Mammary epithelial cell (primary cell): Measurements from ENCODE around the gene CALHM2.

Experiments used
- EZH2 ChIP-seq: IDR thresholded peaks from 2 replicates; pipeline ENCODE4 v1.6.1; 2012; ENCODE audit warnings: low read length, inconsistent platforms, borderline replicate concordance
- TF ChIP-seq, protein P1 (sequence below), 2 donors: IDR thresholded peaks in 1 of 2; conservative IDR thresholded peaks in 1 of 2; 2 replicates each; pipeline ENCODE4 v1.5.1; 2011 to 2012; ENCODE audit warnings: inconsistent platforms in 2 of 2, low read length in 2 of 2, mild to moderate bottlenecking in 2 of 2, control low read depth in 1 of 2, low read depth in 1 of 2; ENCODE audit not compliant: insufficient read depth in 1 of 2; ENCODE audit errors: extremely low read depth in 1 of 2

DNA sequence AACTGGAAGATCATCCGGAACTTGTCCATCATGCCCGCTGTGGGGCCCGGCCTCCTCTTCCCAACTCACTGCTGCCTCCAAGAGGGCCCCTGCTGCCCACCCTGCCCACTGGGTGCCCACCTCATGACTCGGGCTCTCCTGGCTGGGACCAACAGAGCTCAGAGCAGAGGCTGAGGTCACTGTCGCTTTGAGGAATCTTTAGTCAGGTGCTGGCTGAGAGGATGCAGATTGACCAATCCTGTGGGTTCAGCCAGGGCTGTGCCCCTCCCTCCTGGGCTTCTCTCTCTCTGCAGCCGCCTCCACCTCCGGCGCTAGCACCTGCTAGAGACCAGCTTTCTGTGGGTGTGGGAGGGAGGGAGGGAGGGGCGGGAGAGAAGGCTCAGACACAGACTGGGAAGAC lies 6.5 kb upstream of the CALHM2 start, which contains the start of gene CALHM1:
- TF ChIP-seq, protein P1, sequence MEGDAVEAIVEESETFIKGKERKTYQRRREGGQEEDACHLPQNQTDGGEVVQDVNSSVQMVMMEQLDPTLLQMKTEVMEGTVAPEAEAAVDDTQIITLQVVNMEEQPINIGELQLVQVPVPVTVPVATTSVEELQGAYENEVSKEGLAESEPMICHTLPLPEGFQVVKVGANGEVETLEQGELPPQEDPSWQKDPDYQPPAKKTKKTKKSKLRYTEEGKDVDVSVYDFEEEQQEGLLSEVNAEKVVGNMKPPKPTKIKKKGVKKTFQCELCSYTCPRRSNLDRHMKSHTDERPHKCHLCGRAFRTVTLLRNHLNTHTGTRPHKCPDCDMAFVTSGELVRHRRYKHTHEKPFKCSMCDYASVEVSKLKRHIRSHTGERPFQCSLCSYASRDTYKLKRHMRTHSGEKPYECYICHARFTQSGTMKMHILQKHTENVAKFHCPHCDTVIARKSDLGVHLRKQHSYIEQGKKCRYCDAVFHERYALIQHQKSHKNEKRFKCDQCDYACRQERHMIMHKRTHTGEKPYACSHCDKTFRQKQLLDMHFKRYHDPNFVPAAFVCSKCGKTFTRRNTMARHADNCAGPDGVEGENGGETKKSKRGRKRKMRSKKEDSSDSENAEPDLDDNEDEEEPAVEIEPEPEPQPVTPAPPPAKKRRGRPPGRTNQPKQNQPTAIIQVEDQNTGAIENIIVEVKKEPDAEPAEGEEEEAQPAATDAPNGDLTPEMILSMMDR (conservative IDR thresholded peaks at IDR 0.05 in 1 of 2, IDR thresholded peaks at IDR 0.05 in 1 of 2; ENCODE audit: extremely low read depth in 1 of 2, insufficient read depth in 1 of 2, low read depth in 1 of 2, low read length in 2 of 2), result no peak
- TF ChIP-seq EZH2, result no peak
